LHCN-M2 (cell line): ENCODE measurements around the gene MCM5. TPM values are rescaled to one million over a fixed set of nuclear protein-coding genes. Genes with fewer than 3 reads are reported as not detected.
A peak's percentile ranks its signal among the peaks of the same experiment; 100 is the strongest.
"Not testable (repeated sequence)": the region's sequence is repeated elsewhere in the genome, so short reads cannot be mapped to it uniquely, and the experiment has no call there.

ENCODE experiments used
- DNase-seq: peaks from one replicate; pipeline ENCODE4 v3.0.0-alpha.2; 2012; ENCODE audit warnings: low read depth
- total RNA-seq: library from RNA; depleted of rRNA; stranded (reverse); fragments of >200 nt; gene quantifications from 2 replicates; pipeline ENCODE4 v1.2.3, GENCODE V29; 2014

Gene MCM5
- total RNA-seq, 1 experiment from 2014 or later = 100 TPM

DNA sequence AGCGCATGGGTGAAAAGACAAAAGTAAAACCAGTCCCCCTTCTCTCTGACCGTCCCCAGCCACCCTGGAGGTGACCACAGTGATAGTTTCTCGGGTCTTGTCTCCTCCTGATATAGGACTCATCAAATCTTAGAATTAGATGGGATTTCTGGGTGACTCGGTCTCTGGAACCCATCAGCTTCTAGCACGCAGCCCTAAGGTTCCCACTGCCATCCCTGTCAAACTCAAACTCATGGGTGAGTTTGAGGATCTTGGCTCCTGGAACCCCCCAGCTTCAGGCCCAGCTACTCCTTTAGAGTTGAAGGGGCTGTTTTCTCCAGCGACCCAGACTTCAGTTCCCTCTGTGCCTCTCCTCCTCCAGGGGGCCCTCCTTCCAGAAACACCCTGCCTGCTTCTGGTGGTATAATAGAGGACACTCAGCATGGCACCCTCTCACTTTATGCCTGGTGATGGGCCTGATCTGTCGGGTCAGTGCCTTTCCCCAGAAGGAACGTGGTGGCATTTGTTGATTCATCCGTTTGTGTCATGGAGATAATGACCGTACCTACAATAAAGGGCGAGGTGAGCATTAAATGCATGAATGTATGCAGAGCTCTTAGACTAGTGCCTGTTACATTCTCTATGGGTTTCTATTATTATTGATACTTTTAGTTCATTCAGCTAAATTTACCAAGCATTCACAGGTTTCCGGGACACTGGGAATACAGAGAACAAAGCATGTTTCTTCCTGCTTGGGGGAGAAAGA is 31.7 kb downstream of the MCM5 start:
- no peak for DNase-seq

DNA sequence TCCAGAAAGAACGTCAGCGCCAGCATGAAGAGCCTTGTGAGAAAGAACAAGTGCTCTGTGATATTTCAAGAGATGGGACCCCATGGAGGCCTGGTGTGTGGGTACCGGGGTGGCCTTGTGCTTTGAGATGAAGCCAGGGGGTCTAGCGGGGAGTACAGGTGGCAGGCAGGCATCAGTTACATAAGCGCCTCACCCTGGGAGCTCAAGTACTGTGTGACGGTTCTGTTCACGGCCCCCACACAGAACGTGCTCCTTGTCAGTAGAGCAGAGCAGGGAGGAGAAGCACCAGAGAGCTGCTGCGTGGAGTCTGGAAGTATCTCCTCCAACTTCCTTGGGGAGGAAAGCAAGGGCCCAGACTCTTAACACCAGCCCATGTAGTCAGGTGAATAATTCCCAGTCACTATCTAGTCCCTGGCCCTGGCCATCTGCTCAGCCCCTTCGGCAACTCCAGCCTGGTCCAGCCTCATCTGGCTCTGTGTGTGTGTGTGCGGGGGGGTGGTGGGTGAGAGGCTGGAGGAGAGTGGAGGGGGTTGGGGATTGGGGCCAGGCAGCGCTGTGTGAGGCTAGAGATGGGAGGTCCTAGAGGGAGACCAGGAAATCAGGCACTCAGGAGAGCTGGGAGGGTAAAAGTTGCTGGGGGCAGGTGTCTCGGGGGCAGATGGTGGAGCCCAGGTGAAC is 32.4 kb downstream of the MCM5 start:
- DNase-seq = no peak

DNA sequence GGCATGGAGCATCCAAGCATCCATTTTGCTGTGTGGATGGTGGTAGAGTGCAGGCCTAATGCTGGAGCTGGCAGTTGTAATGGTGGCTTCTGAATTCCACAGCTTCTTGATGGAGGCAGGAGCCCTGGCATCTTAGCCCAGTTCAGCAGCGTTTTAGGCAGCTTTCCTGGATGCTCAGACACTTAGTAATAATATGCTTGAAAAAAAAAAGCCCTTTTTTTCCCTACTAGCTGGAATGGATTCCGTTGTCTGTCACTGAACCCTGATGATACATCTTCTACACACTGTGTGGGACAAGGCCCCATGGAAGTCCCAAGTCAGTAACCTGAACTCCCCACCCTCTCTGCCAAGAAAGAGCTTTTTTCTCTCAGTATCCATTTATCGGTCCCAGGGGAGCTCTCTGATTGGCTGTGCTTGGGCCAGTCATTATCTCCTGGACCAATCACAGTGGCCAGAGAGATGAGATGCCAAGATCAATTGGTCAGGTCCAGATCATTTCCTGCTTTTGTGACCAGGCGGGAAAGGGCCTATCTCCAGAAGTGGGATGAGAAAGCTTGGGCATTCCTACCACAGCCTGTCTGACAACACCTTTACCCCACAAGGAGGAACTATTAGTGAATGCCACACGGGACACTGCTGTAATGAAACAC is 34.2 kb downstream of the MCM5 start:
- peak; percentile 31 for DNase-seq

DNA sequence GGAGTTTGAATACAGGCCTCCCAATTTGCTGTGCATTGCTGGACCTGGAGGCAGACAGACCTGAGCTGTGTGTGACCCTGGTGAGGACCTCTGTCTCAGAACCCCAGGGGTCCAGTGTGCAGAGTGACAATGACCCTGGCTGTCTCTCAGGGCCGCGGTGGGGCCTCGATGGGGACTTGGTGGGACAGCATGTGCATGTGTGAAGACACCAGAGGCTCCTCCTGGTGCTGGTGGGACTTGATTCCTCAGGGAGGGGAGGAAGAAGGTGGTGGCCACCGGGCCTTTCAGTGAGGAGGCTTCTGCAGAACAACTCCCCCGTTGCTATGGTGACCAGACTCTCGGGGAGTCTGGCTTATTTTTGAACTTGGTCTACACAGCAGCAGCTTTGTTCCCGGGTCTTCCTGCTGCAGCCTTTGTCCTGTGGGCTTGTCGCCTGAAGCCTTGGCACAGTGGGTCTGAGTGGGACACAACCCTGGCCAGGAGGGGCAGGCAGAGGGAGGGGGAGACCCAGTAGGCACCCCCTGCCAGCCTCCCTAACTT is 35.3 kb downstream of the MCM5 start:
- DNase-seq = no peak

DNA sequence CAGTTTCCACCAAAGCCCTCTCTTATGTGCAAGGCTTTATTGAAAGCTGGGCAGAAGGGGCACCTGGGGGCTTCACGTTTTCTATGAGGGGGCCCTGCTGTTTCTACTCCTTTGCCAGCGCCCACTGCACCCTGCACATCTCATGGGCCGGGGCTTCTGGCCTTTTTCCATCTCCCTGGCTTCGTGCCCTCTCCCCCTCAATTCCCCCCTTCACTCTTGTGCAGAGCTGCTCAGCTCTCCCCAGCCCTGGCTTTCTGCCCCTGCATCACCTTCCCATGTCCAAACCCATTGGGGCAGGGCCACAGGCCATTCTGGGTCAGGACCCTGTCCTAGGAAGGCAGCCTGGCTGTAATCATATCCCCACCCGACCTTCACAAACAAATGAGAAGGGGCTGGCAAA is 36.5 kb downstream of the MCM5 start:
- DNase-seq = no peak

DNA sequence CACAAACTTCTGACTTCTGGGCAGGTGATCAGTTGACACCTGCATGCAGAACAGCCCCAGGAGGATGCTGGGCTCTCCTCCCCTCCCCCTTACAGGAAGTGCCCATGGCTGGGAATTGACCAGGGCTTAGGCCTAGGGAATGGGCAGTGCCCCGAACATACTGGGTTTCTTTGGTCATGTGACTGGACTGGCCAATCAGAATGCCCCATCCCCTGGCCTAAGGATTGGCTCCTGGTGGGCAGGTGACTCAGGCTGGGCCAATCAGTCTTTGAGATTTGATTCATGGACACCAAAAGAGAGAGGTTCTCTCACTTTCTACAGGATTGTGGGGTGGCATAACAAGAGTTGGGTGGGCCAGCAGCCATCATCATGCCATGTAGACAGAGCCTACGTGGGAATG is 37.1 kb downstream of the MCM5 start:
- DNase-seq = peak; percentile 32

DNA sequence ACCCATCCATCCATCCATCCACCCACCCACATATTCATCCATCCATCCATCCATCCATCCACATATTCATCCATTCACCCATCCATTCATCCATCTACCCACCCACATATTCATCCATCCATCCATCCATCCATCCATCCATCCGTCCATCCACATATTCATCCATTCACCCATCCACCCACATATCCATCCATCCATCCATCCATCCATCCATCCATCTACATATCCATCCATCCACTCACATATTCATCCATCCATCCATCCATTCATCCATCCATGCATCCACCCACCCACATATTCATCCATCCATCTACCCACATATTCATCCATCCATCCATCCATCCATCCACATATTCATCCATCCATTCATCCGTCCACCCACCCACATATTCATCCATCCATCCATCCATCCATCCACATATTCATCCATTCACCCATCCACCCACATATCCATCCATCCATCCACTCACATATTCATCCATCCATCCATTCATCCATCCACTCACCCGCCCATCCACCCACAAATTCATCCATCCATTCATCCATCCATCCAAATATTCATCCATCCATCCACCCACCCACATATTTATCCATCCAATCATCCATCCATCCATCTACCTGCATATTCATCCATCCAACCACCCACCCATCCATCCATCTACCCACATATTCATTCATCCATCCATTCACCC is 38.9 kb downstream of the MCM5 start:
- DNase-seq = not testable (repeated sequence)

DNA sequence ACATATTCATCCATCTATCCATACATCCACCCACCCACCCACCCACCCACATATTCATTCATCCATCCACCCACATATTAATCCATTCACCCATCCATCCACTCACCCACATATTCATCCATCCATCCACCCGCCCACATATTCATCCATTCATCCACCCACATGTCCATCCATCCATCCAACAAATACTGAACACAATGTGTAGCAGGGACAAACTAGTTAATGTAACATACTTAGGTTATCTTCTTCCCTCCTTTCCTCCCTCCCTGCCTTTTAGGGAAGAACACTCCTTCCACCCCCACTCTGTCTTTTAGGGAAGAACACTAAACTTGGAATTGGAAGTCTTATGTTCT is 39.4 kb downstream of the MCM5 start:
- no peak for DNase-seq

DNA sequence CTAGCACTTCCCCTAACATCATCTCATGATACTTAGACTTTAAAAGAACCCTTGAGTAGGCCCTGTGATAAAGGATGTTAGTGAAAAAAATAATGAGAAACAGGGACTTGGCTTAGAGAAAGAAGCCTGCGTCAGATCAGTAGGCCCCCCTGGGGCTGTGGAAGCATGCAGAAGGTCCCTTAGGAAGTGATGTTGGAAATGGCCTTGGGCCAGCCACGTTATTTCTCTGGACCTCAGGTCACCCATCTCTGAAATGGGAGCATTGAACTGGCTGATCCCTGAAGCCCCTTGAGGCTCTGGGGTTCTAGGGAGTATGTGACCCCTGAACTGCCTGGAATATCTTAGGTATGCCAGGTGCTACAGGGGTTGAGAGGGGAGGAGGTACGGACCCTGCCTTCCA is 40.2 kb downstream of the MCM5 start:
- no peak for DNase-seq

DNA sequence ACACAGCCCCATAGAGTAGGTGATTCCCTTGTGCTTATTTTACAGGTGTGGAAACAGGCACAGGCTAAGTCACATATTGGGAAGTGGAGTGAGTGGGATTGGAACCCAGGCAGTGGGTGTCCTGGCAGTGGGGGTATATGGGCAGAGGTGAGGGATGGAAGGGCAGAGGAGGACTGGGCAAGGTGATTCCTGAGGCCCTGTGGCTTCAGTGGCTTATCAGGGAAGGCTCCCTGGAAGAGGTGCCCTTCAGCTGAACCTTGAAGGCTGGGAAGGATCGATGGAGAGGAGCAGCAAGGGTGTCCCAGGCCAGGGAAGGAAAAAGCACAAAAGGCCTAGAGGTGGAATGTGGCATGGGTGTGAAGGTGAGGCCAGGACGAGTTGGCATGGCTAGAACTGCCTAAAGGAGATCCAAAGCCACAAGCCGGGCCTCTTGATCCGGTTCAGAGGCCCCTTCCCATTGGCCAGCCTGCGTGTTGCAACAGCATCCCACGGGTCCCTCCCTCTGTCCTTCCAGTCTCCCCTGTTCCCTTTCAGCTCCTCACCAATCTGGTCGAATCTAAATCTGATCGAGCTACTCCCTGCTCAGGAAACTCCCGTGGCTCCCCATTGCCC is 41.7 kb downstream of the MCM5 start:
- no peak for DNase-seq

DNA sequence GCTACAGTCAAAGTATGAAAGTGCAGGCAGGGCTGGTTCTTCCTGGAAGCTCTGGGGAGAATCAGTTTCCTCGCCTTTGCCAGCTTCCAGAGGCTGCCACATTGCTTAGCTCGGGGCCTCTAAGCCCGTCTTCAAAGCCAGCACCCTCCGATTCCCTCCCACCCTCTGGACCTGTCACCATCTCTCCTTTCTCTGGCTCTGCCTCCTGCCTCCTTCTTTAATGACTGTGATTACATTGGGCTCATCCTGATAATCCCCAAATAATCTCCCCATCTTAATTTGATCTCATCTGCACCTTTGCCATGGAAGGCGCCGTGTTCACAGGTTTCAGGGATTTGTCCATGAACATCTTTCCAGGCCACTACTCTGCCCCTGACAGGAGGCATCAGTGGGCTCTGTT is 42.5 kb downstream of the MCM5 start:
- DNase-seq = no peak

DNA sequence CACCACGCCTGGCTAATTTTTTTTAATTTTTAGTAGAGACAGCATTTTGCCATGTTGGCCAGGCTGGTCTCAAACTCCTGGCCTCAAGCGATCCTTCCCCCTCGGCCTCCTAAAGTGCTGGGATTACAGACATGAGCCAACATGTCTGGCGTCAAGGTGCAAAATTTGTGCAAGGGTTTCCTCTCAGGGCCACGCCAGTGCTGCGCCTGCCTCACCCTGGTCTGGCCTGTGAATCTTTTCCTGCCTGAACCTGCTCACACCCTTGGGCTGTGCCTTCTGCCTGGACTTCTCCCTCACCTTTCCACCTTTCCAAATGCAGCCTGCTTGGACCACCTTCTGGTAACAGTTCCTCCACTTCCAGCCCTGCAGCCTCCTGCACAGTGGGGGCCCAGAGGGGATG is 43.4 kb downstream of the MCM5 start:
- no peak for DNase-seq

DNA sequence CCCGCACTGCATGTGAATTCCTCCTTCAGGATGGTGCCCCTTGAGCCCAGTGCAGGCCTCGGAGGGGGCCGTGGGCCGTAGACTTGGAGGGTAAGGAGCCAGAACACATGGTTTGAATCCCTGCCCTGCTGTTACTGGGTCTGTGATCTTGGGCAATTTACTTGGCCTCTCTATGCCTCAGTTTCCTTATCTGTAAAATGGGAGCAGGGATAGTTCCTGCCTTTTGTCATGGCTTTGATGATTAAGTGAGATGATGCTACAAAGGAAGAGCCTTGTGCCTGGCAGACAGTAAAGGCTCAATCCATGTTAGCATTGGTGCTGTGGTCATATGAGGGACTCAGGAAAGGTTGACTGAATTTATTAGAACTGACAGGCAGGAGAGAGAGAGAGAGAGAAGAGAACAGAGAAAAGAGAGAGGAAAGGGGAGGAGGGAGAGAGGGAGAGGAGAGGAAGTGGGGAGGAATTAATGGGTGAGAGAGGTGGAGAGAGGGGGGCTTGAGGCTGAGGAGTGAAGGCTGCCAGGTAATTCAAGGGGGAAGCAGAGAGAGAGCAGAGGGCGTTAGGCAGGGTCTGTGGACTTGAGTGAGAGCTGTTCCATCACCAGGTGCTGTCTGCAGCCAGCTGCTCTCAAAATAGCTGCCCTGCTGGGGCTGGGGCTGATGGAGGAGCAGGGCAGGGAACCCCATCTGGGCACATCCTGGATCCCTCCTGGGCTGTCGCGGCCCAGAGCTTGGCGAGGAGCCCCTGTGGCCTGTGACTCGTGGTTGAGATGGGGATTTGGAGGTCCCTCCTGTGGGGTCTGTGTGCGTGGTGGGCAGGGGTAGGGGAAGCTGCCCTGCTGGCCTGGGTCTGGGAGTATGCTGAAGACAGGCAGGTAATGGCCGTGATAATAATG is 44.1 kb downstream of the MCM5 start:
- no peak for DNase-seq

DNA sequence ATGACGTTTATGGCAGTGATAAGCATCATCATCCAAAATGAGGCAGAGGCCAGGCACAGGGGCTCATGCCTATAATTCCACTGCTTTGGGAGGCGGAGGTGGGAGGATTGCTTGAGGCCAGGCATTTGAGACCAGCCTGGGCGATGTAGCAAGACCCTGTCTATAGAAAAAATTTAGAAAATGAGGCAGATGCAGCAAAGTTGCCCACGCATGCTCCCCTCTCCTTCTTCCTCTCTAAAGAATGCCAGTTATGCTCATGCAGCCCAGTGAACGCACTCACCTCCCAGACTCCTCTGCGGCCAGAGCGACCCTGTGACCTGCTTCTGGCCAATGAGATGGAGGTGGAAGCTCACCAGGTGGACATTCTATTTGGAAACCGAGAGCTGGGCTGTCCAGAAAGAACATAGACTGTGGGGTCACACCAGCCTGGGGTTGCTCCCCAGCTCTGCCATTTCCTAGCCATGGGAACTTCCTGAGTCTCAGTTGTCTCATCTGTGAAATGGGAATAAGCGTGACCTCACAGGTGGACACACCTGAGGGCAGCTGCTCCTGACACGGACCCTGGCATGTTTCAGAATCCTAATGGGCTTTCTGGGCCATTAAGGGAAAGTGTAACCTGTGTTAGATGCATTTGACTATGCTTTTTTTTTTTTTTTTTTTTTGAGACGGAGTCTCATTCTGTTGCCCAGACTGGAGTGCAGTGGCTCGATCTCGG is 44.9 kb downstream of the MCM5 start:
- no peak for DNase-seq

DNA sequence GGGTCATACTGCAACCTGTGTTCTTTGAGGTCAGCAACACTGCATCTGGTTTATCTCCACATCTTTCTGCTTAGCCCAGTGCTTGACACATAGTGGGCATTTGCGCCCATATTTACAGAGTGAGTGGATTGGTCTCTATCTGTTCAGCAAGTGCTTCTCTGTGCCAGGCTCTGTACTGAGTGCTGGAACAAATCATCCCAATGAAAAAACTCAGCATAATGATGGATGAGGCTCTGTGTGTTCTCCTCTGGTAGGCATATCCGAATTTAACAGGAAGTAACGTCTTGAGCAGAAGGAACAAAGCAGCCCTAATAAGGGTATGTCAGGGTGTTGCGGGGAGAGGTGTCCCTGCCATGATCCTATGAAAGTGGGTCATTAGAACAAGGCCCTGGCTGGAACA is 46.0 kb downstream of the MCM5 start:
- no peak for DNase-seq

DNA sequence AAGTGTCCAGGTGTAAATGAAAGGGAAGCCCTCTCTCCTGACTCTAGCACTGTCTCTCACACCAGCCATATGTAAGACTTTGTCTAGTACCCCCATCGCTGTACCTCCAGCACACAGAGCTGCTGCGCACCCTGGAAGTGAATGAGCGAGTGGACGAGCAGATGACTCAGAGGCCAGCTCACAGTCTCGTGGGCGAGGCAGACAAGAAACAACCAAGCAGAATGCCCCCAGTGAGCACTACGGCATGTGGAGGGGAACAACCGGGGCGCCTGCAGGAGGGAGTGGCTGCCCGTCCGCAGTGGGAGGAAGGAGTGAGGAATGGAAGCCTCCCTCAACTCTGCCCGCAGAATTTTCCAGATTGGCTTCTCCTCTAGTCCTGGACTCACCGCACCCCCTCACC is 46.4 kb downstream of the MCM5 start:
- peak; percentile 89 for DNase-seq

DNA sequence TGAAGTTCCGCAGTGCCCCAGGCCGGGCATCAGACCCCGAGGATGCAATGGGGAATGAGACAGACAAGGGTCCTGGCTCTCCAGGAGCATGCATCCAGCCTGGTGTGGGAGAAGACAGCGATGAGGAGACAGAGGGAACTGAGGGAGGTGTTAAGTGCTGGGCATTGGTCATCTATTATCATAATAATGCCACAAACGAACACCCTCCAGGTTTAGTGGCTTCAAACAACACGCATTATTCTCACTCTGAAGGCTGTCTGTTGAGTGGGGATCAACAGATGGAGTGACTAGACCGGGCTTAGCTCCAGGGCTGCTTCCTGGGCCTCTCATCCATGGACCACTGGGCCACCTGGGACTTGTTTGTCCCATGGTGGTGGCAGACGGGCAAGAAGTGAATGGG is 48.6 kb downstream of the MCM5 start:
- no peak for DNase-seq

DNA sequence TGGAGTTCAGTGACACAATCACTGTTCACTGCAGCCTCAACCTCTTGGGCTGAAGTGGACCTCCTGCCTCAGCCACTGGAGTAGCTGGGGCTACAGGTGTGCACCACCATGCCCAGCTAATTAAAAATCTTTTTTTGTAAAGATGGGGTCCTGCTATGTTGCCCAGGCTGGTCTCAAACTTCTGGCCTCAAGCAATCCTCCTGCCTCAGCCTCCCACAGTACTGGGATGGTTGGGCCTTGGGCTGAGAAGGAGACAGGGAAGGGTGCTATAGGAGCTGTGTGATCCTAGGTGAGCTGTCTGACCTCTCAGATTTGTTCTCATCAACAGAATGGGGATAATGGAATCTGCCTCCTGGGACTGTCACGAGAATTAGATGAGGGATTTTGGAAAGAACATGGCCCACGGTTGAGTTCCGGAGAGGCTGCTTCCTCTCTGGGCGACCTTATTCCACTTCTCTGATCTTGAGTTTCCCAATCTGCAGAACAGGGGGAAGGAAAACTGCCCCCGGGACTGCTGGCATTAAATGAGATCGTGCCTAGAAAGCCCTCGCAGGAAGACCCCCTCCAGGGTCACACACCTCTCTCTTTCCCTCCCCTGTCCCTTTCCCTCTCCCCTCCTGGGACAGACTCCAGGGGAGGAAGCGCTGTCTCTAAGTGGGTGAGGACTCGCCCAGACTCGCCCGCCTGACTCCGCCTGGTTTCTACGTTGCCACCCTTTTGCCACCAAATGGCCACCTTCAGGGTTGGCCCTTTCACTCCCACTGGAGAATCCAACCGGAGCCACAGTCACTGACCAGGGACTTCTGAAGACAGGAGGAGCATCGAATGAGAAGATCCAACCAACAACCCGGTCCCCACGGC is 50.1 kb downstream of the MCM5 start:
- DNase-seq = no peak
